H1 (cell line): Measurements from ENCODE around the gene SRR. TPM values are rescaled to one million over a fixed set of nuclear protein-coding genes. Genes with fewer than 3 reads are reported as not detected.

Experiments used
- CTCF ChIA-PET: fragments of 300-600 bp; sonication (Branson Sonifier 250); formaldehyde crosslinking; loops from one replicate; lab custom pipeline; 2021; ENCODE audit not compliant: partially characterized antibody; lab: Charles Lee
- POLR2A ChIA-PET: fragments of 300-600 bp; sonication (Branson Sonifier 250); formaldehyde crosslinking; loops from one replicate; lab custom pipeline; 2021; ENCODE audit warnings: inconsistent platforms; ENCODE audit not compliant: partially characterized antibody; lab: Charles Lee
- DNase-seq, 2 experiments: peaks; one replicate each; pipeline versions ENCODE4 v3.0.0 to v3.0.0-alpha.2; 2010 to 2022; ENCODE audit warnings: low spot score in 2 of 2, low read depth in 1 of 2, mixed read lengths in 1 of 2
- FAIRE-seq: peaks from 2 replicates; lab custom pipeline; 2011; peaks lifted over from hg19 to GRCh38; lab: Jason Lieb, UNC
- H2AFZ ChIP-seq: 2 replicates; pipeline ENCODE4 v1.8.1; 2012; ENCODE audit warnings: low read length, inconsistent platforms
- H2AK5ac ChIP-seq: 2 replicates; pipeline ENCODE4 v1.6.1; 2013; ENCODE audit warnings: low read depth, low read length
- H2BK120ac ChIP-seq: replicated peaks from 2 replicates; pipeline ENCODE3; 2013; ENCODE audit warnings: low read depth, low read length, inconsistent platforms
- H2BK12ac ChIP-seq: 2 replicates; pipeline ENCODE4 v1.6.1; 2013; ENCODE audit warnings: low read depth, low read length
- H2BK15ac ChIP-seq: 2 replicates; pipeline ENCODE4 v1.6.1; 2013; ENCODE audit warnings: low read length
- H2BK20ac ChIP-seq: 2 replicates; pipeline ENCODE4 v1.6.1; 2013; ENCODE audit warnings: low read length
- H2BK5ac ChIP-seq: 2 replicates; pipeline ENCODE4 v1.6.1; 2013; ENCODE audit warnings: low read depth, low read length
- H3K14ac ChIP-seq: 2 replicates; pipeline ENCODE4 v1.6.1; 2013; ENCODE audit warnings: inconsistent platforms; ENCODE audit not compliant: insufficient read length
- H3K18ac ChIP-seq: 2 replicates; pipeline ENCODE4 v1.6.1; 2013; ENCODE audit warnings: low read length; ENCODE audit errors: extremely low read depth
- H3K23ac ChIP-seq: 2 replicates; pipeline ENCODE4 v1.6.1; 2013; ENCODE audit warnings: inconsistent platforms; ENCODE audit not compliant: insufficient read length
- H3K23me2 ChIP-seq: 2 replicates; pipeline ENCODE4 v1.6.1; 2013; ENCODE audit warnings: low read depth, low read length
- H3K27ac ChIP-seq: 2 replicates; pipeline ENCODE4 v1.6.1; 2011; ENCODE audit warnings: low read depth, low read length, inconsistent platforms
- H3K27me3 ChIP-seq, 4 experiments: replicated peaks in 1 of 4; 1 replicate in 1 of 4; 2 replicates in 3 of 4; pipeline versions ENCODE4 v1.6.1 to v1.8.1; 2011 to 2013; ENCODE audit warnings: low read length in 3 of 4, mild to moderate bottlenecking in 3 of 4, inconsistent platforms in 2 of 4, mixed read lengths in 2 of 4, moderate library complexity in 1 of 4; ENCODE audit not compliant: control insufficient read depth in 3 of 4, insufficient read depth in 3 of 4; ENCODE audit errors: extremely low read depth in 1 of 4
- H3K36me3 ChIP-seq, 4 experiments: 2 replicates each; pipeline versions ENCODE4 v1.6.1 to v1.8.1; 2011 to 2013; ENCODE audit warnings: mild to moderate bottlenecking in 4 of 4, low read length in 3 of 4, moderate library complexity in 2 of 4, control low read depth in 1 of 4, inconsistent platforms in 1 of 4; ENCODE audit not compliant: insufficient read depth in 4 of 4, control insufficient read depth in 2 of 4
- H3K4ac ChIP-seq: replicated peaks from 2 replicates; pipeline ENCODE3; 2013; ENCODE audit warnings: low read length, low read depth, mixed read lengths, inconsistent platforms; ENCODE audit not compliant: insufficient read length
- H3K4me1 ChIP-seq, 4 experiments: replicated peaks in 1 of 4; 1 replicate in 1 of 4; 2 replicates in 3 of 4; pipeline versions ENCODE4 v1.6.1 to v1.8.1; 2011 to 2013; ENCODE audit warnings: low read length in 3 of 4, inconsistent platforms in 2 of 4, mixed read lengths in 1 of 4; ENCODE audit not compliant: insufficient read depth in 4 of 4, control insufficient read depth in 3 of 4
- H3K4me2 ChIP-seq, 2 experiments: 2 replicates each; pipeline versions ENCODE4 v1.6.1 to v1.8.1; 2011 to 2013; ENCODE audit warnings: low read depth in 2 of 2, low read length in 2 of 2, control low read depth in 1 of 2, inconsistent platforms in 1 of 2, mild to moderate bottlenecking in 1 of 2; ENCODE audit not compliant: insufficient read depth in 1 of 2
- H3K4me3 ChIP-seq, 4 experiments: fragments of 200-600, 300-600 bp in 1 of 4; sonication (generic), shearing (Covaris generic), sonication (Bioruptor Twin) in 1 of 4; 2 replicates each; pipeline versions ENCODE4 v1.5.1 to v1.8.1; 2011 to 2016; ENCODE audit warnings: low read length in 4 of 4, low read depth in 3 of 4, control low read depth in 2 of 4, inconsistent platforms in 2 of 4, mild to moderate bottlenecking in 2 of 4, mixed read lengths in 1 of 4, moderate library complexity in 1 of 4; ENCODE audit not compliant: insufficient read depth in 2 of 4; ENCODE audit errors: extremely low read depth in 1 of 4
- H3K56ac ChIP-seq: replicated peaks from 2 replicates; pipeline ENCODE3; 2013; ENCODE audit warnings: low read depth, mild to moderate bottlenecking, mixed read lengths, low read length, inconsistent platforms; ENCODE audit not compliant: insufficient read length
- H3K79me1 ChIP-seq: 2 replicates; pipeline ENCODE4 v1.6.1; 2013; ENCODE audit warnings: low read depth, low read length, control low read depth
- H3K79me2 ChIP-seq, 2 experiments: 2 replicates each; pipeline versions ENCODE4 v1.6.1 to v1.8.1; 2012 to 2013; ENCODE audit warnings: low read length in 2 of 2, mild to moderate bottlenecking in 2 of 2, inconsistent platforms in 1 of 2; ENCODE audit not compliant: insufficient read depth in 2 of 2, control insufficient read depth in 1 of 2
- H3K9ac ChIP-seq, 4 experiments: replicated peaks in 1 of 4; 1 replicate in 1 of 4; 2 replicates in 3 of 4; pipeline versions ENCODE4 v1.6.1 to v1.8.1; 2011 to 2013; ENCODE audit warnings: low read depth in 3 of 4, low read length in 3 of 4, control low read depth in 2 of 4, mild to moderate bottlenecking in 2 of 4, moderate library complexity in 2 of 4, inconsistent platforms in 1 of 4; ENCODE audit errors: extremely low read depth in 1 of 4
- H3K9me3 ChIP-seq, 2 experiments: 2 replicates each; pipeline versions ENCODE4 v1.6.1 to v1.8.1; 2012 to 2013; ENCODE audit warnings: mild to moderate bottlenecking in 2 of 2, moderate library complexity in 2 of 2, control low read depth in 1 of 2, inconsistent platforms in 1 of 2, low read depth in 1 of 2, low read length in 1 of 2, mixed read lengths in 1 of 2; ENCODE audit not compliant: insufficient read depth in 2 of 2
- H4K20me1 ChIP-seq, 2 experiments: replicated peaks in 1 of 2; 2 replicates each; pipeline versions ENCODE3 to v1.8.1; 2011 to 2013; ENCODE audit warnings: inconsistent platforms in 2 of 2, low read length in 2 of 2, mild to moderate bottlenecking in 1 of 2; ENCODE audit not compliant: insufficient read depth in 2 of 2, control insufficient read depth in 1 of 2
- H4K5ac ChIP-seq: 2 replicates; pipeline ENCODE4 v1.6.1; 2013; ENCODE audit warnings: low read length, low read depth, mixed read lengths, inconsistent platforms; ENCODE audit not compliant: insufficient read length
- H4K8ac ChIP-seq: 2 replicates; pipeline ENCODE4 v1.8.0; 2013; ENCODE audit warnings: mild to moderate bottlenecking, moderate library complexity, low read length, inconsistent platforms; ENCODE audit not compliant: insufficient read depth; ENCODE audit errors: extremely low read depth
- H4K91ac ChIP-seq: replicated peaks from 2 replicates; pipeline ENCODE3; 2013; ENCODE audit warnings: low read length, mixed read lengths, inconsistent platforms; ENCODE audit not compliant: insufficient read length
- BRCA1 ChIP-seq: IDR thresholded peaks from 2 replicates; pipeline ENCODE4 v1.6.1; 2012; ENCODE audit warnings: low read depth, low read length, improper control_type of control experiment
- EZH2 ChIP-seq: fragments of 200-600 bp; sonication (generic); IDR thresholded peaks from 2 replicates; pipeline ENCODE4 v1.7.1; 2012; ENCODE audit warnings: low read depth, mild to moderate bottlenecking, moderate library complexity, low read length, inconsistent platforms; ENCODE audit not compliant: severe bottlenecking
- FOSL1 ChIP-seq: IDR thresholded peaks from 2 replicates; pipeline ENCODE4 v1.6.1; 2011; ENCODE audit warnings: mild to moderate bottlenecking, low read depth, low read length, moderate library complexity; ENCODE audit not compliant: insufficient read depth
- GTF2F1 ChIP-seq: IDR thresholded peaks from 2 replicates; pipeline ENCODE4 v1.6.1; 2012; ENCODE audit warnings: low read depth, low read length, improper control_type of control experiment, borderline replicate concordance
- RBBP5 ChIP-seq: IDR thresholded peaks from 2 replicates; pipeline ENCODE4 v1.7.1; 2012; ENCODE audit warnings: low read depth, mild to moderate bottlenecking, inconsistent platforms, low read length, moderate library complexity, borderline replicate concordance
- SP2 ChIP-seq: IDR thresholded peaks from 2 replicates; pipeline ENCODE4 v1.6.1; 2012; ENCODE audit warnings: mild to moderate bottlenecking, low read length, inconsistent platforms
- SUZ12 ChIP-seq: fragments of 200-600 bp; sonication (generic); IDR thresholded peaks from 2 replicates; pipeline ENCODE4 v1.6.1; 2012; ENCODE audit warnings: mild to moderate bottlenecking, inconsistent platforms, low read length, moderate library complexity, mixed read lengths
- whole genome bisulfite sequencing, 2 experiments: shearing (Covaris generic) in 1 of 2; methylation state at CpG; one replicate each; pipeline versions ENCODE4 v1.1.6 to v1.1.7; 2013 to 2015; ENCODE audit warnings: low lambda C conversion rate in 2 of 2, mixed read lengths in 2 of 2, inconsistent platforms in 1 of 2, low coverage in 1 of 2, missing lambda C conversion rate in 1 of 2; ENCODE audit not compliant: insufficient replicate concordance in 2 of 2, insufficient coverage in 1 of 2, insufficient read length in 1 of 2; ENCODE audit errors: extremely low coverage in 1 of 2, missing lambda C conversion rate in 1 of 2; 5-methylcytosine and 5-hydroxymethylcytosine counted together
- polyA plus RNA-seq, 7 experiments: library from polyadenylated mRNA; depleted of rRNA in 3 of 7; stranded (reverse) in 5 of 7; unstranded in 2 of 7; fragments of >200 nt in 5 of 7; fragments of 200-250 nt in 2 of 7; gene quantifications; 1 replicate in 5 of 7; 2 replicates in 1 of 7; 4 replicates in 1 of 7; pipeline versions ENCODE4 v1.2.1 to v1.2.3, GENCODE V29; 2011 to 2013; ENCODE audit warnings: missing spikeins in 2 of 7, mixed read lengths in 2 of 7
- total RNA-seq: library from RNA; stranded (reverse); fragmentation: NEBNext Ultra II Directional; extraction: Animal tissue kit (Norgen Biotek cat#: 25700); gene quantifications from 2 replicates; pipeline ENCODE4 v1.2.1, GENCODE V29; 2021

SRR gene
- total and polyA plus RNA-seq, 2 of the 8 experiments (the other 6 are each of a cell fraction or from before 2014, with no cell fraction given) = 3.6 to 4.5 TPM

DNA sequence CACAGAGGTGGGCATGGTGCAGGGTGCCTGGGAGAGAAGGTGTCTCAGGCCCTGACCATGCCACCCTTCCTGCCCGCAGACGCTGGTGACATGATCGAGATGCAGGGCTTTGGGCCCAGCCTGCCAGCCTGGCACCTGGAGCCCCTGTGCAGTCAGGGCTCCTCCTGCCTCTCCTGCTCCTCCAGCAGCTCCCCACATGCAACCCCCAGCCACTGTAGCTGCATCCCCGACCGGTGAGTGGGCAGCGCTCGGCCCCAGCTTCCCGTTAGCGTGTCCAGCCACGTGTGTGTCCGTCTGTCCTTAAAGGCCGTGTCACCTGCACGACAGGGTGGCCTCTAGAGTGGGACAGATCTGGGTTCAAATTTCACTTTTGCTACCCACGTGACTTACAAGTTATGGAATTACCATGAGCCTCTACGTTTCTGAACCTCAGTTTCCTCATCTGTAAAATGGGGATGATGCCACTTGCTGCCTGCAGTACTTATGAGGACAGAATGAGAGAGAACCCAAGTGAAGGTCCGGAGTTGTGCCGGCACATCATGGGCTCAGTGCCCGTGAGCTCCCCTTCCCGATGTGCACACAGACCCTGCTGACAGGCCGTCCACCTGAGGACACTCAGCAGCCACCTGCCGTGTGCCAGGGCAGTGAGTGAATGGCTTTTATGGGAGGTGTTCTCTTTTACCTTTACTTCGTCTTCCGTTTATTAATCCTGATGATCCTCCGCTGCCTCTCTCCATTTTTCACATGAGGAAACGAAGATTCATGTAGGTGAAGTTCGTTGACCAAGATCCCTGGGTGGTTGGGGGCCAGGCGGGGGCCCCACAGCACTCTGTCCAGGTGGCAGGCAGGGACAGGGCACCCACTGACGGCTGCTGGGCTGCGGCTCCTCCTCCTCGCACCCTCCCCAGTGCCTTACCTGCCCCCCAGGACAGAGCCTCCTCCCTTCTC lies 67.7 kb downstream of the SRR start:
- Histone ChIP-seq H3K4me1 (peaks cover 0 to 12% (median 5%) of the 10 kb centered on the region in 4 experiments; a peak in 3 of 7 replicates), H3K9ac (no peak overlapping the region), H2BK15ac (no peak overlapping the region), H2BK5ac (no peak overlapping the region), H3K56ac (no peak overlapping the region), H4K5ac (no peak overlapping the region), H3K23ac (no peak overlapping the region), H2BK120ac (no peak overlapping the region), H3K36me3 (peaks cover 0 to 13% (median 5%) of the 10 kb centered on the region in 4 experiments; a peak in 3 of 8 replicates), H2BK12ac (no peak overlapping the region), H3K18ac (no peak overlapping the region), H4K8ac (no peak overlapping the region), H3K4ac (no peak overlapping the region), H3K27ac (no peak overlapping the region), H4K20me1 (peaks cover 2 to 3% of the 10 kb centered on the region in 2 experiments), H3K79me1 (no peaks in the 10 kb centered on the region), H3K79me2 (no peaks in the 10 kb centered on the region), H3K9me3 (no peaks in the 10 kb centered on the region), H3K4me3 (no peak overlapping the region), H3K14ac (no peak overlapping the region), H3K4me2 (no peak overlapping the region), H3K23me2 (no peaks in the 10 kb centered on the region), H2AK5ac (no peak overlapping the region), H2BK20ac (no peak overlapping the region), H2AFZ (no peak overlapping the region), H4K91ac (no peak overlapping the region), H3K27me3 (no peaks in the 10 kb centered on the region)
- ChIA-PET CTCF (interaction anchor here (1.5 to 13.4 kb wide), 6 partner anchors 10 to 45 kb away, joined by 8 to 209 read pairs (median 22); no protein-coding TSS in a partner anchor), POLR2A (interaction anchor here (0.8 to 5.7 kb wide), 6 partner anchors 11 to 45 kb away, joined by 3 to 34 read pairs (median 5); partner anchors contain the start of genes SGSM2 and TSR1)
- no peak for TF ChIP-seq EZH2
- TF ChIP-seq BRCA1 = no peak
- TF ChIP-seq FOSL1 = no peak
- TF ChIP-seq GTF2F1 = no peak
- TF ChIP-seq RBBP5 = no peak
- no peak for TF ChIP-seq SP2
- TF ChIP-seq SUZ12 = no peak
- 96% methylated on average over 28 of the region's 30 CpGs; no CpG with 5 or more reads in 1 of the 2 experiments for WGBS, 2 experiments
- FAIRE-seq (no peak), DNase-seq (no peak)
